ENCODE measurements around the gene SDK1.
A peak's percentile ranks its signal among the peaks of the same experiment; 100 is the strongest.

The SDK1 gene

DNA sequence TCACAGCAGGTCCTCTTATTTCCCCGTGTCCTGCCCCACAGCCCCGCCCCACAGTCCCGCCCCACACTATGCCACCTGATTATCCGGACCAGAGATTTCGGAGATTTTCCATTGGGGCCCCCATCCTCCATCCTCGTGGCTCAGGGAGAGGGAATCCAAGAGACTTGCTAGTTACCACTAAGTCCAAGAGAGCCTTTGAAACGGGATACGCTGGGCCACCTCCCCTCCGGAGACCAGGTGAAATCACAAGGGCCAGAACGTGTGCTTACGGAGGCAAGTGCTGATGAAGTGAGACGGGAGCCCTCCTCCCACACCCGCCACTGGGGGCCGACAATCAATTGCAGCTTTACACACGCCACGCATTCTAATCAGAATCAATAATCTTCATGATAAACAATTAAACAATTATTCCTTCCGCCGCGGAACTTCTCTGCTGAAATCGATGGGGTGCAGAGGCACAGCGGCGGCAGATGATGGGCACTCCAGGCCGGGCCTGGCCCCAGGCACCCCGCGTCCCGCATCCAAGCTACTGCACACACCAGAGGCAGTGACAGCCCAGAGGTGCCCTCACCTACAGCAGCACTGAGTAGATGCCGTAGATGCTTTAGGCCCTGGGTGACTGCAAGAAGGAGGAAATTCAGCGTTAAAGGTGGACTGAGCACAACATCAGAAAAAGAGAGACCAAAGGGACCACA is 847.0 kb downstream of the SDK1 start:
- DNase-seq = no peak

DNA sequence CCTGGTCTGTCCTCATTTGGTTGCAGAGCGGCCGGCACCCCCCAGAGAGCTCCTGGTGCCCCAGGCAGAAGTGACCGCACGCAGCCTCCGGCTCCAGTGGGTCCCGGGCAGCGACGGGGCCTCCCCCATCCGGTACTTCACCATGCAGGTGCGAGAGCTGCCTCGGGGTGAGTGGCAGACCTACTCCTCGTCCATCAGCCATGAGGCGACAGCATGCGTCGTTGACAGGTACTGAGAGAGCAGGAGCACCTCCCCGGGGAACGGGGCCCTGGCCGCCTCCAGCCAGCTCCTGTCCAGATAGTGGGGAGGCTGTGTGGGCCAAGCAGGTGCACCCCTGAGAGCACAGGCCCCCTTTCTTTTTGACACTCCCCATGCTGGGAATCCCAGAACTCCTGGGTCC is 848.2 kb downstream of the SDK1 start:
- DNase-seq = no peak

GRCh38 chr7:4149645-4150044 is 848.6 kb downstream of the SDK1 start:
- no peak for DNase-seq

- DNase-seq = no peak
Observed at GRCh38 chr7:4150731-4151130, 849.7 kb downstream of the SDK1 start.

GRCh38 chr7:4151524-4151923 is 850.5 kb downstream of the SDK1 start:
- no peak for DNase-seq

GRCh38 chr7:4151926-4152549 is 851.0 kb downstream of the SDK1 start:
- no peak for DNase-seq

GRCh38 chr7:4154882-4155535 is 854.0 kb downstream of the SDK1 start:
- DNase-seq = no peak

DNA sequence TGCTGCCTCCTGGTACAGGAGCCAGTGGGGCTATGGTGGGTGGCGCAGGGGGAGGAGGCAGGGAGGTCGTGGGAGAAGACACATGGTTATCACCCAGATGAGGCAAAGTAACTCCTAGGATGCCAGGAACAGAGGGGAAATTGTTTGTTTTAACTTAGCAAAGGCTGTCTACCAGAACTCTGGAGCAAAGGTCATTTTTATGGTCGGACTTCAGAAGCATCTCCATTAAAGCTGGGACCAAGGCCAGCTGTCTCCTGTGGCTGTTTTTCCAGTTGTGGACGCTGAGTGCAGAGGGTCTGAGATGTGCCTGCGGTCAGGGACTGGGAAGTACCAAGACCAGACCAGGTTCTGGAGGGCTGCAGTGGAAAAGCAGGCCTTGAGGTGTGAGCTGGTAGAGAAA is 855.1 kb downstream of the SDK1 start:
- DNase-seq = no peak

DNA sequence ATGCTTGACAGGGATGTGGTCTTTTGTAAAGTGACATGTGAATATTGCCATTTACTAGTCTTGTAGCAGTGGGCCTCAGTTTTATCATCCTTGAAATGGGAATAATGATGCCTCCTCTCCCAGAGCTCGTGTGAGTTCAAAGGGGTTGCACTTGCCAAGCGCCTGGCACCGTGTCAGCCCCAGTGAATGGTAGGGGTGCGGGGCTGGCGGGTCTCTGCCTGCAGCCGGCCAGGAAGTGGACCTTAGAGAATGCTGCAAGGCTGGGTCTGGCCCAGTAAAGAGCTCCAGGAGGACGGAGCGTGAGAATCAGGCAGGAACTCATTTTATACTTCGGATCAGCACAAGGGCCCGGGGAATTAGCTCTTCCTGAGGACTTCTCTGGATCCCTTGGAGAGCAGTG is 856.6 kb downstream of the SDK1 start:
- no peak for DNase-seq

DNA sequence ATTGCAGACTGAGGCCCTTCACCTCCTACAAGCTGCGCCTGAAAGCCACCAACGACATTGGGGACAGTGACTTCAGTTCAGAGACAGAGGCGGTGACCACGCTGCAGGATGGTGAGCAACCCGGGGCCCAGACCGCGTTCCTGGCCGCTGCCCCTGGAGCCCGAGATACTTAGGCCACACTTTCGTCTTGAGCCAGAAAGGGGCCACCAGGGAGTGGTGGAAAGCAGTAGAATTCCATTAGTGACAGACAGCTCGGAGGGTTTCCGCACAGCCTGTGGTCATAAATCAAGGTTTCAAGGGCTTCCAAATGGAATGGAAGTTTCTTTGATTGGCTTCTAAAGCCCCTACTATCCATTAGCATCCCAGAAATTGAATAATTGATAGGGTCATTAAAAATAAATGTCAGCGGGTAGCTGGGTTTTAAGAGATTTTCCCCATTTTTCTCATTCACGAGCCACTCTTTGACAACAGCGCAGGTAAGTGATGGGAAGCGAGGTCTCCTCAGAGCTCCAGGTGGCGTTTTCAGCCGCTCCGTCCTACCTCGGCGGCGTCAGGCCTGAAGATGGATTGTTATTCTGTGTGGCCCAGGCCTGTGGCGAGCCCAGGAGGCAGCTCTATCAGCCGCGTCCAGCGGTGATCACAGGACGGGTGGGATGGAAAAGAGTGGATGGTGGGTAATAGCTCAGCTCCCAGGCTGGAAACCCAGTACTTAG is 857.5 kb downstream of the SDK1 start:
- DNase-seq = no peak

GRCh38 chr7:4159154-4159501 is 858.1 kb downstream of the SDK1 start:
- no peak for DNase-seq

DNA sequence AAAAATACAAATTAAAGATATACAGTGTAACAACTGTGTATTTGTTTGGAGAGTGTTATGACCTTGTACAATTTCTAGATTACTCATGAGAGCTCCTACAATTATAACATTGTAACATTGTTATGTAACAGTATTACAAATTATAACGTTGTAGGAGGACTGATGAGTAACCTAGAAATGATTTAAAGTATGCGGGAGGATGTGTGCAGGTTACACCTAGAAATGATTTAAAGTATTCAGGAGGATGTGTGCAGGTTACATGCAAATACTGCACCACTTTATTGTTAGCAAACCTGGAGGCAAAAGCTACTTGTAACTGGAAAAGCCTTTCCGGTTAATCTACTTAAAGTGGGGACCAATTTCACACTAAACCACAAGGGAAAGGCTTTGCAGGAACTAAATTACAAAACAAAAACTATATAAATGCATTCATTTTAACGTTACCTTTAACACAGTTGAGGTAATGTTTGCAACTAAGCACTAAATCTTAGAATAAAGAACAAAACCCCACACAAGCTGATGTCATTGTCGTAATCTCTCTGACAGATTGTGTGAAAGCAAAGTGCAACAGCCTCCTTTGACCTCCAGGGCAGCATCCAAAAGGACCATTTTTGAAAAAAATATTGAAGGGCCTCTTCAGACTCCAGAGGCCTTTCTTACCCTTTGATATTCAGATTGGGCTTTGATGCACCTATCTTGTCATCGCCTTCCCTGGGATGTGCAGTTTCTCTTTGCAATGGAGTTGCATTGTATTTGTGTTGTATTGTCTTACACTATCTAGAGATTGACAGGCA is 858.9 kb downstream of the SDK1 start:
- DNase-seq = peak in 1 of 2 experiments; percentile 9

GRCh38 chr7:4162884-4163564 is 862.0 kb downstream of the SDK1 start:
- no peak for DNase-seq

DNA sequence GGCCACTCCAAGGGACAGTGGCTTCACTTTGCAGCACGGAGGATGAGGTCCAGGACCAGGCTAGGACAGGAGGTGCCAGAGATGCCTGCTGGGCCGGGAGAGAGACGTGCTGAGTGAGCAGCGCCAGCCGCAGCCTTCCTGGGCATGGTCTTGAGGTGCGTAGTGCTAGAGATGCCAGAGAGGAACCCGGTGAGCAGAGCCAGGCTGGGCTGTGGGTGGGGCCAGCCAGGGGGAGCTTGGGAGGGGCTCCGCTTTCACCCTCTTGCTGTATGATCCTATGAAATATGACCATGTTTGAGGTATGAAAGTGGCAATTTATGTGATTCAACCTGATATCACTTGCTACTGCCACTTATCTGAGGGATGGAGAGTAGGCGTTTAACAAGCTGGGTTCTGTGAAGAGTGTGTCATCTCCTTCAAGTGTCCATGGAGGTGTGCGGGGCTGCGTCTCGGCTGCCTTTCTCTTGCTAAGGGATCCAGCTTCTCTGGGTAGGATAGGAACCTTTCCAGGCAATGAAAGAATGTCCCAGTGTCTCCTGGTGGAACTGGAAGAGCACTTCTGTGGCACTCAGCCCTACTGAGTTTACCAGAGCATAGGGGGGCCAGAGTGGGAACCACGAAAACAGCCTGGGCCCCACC is 862.6 kb downstream of the SDK1 start:
- DNase-seq = no peak

- DNase-seq = no peak
Observed at GRCh38 chr7:4164556-4164955, 863.5 kb downstream of the SDK1 start.

DNA sequence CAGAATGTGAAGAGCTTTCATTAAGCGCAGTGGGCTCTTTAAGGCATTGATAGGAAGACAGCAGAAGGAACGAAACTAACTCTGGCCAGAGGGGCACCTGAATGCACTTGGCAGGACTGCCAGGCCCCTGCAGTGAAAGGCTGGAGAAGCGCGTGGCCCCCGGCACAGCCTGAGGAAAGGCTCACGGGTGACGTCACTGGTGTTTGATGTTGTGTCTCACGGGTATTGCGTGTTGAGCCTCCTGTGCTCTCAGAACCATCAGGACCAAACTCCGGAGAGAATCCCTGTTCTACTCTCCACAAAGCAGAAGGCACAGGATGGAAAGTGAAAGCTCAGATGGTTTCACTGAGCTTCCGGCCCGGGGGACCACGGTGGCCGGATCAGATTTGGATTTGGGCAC is 865.3 kb downstream of the SDK1 start:
- DNase-seq = no peak

GRCh38 chr7:4166807-4167206 is 865.8 kb downstream of the SDK1 start:
- no peak for DNase-seq

GRCh38 chr7:4167385-4167910 is 866.4 kb downstream of the SDK1 start:
- no peak for DNase-seq

DNA sequence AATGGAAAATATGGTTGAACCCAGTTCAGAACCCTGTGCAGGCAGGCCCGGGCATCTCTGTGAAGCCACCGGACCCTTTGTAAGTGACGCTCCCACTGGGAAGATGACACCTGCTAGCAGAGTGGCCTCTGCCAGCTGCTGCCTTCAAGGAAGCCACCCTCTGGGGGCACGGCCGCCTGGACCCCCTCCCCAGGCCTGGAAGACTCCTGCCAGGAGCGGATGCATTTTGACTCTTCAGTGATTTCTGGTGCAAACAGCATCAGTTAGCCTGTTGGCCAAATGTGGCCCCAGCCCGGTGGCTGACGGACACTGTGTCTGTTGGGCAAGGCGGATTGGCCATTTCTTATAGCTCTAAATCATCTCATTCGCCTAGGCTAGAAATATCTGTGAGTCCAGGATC is 867.0 kb downstream of the SDK1 start:
- no peak for DNase-seq

DNA sequence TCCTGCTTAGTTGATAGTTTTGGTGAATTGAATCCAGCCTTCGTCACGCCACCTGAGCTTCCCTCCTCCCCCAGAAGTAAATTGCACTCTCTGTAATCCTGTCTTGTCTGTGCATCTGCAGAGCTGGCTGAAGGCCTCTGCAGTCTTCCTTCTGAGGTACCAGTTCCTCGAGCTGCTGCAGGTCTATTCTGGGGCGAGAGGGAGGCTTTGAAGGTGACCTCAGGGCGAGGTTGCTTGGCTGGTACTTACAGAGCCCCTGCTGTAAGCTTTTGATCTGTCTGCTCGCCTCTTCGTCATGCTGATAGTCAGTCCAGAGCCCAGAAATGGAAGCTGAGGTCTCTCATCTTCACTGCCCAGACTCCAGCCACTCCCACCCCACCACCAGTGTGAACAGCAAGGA is 867.5 kb downstream of the SDK1 start:
- DNase-seq = no peak

DNA sequence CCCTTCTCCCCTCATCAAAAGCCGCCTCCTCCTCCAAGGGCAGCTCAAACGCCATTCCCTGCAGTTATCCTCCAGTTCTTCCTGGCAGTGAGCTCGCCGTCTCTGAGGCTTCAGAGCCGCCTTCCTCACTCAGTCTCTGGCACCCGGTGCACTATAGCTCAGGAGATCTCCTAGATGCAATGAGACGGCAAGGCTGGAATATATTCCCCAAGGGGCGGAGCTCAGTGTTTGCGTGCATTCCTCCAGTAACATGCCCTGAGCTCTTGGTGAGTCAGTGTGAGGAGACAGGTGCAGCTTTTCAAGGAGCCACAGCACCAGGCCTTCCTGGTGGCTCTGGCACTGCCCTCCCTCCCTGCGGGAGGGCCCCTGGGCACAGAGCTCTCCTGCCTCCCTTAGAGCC is 868.4 kb downstream of the SDK1 start:
- no peak for DNase-seq

Measured in SW 1271 (cell line).